Neural cell (in vitro differentiated cells): ENCODE data around the gene YBX2. TPM values are rescaled to one million over a fixed set of nuclear protein-coding genes. Genes with fewer than 3 reads are reported as not detected.
A peak's percentile ranks its signal among the peaks of the same experiment; 100 is the strongest.

Experiments
- H2AFZ ChIP-seq: fragments of 200-600, 300-800 bp; sonication (generic), shearing (Covaris generic); 2 replicates; pipeline ENCODE4 v1.6.0; 2014; ENCODE audit warnings: low read depth, mild to moderate bottlenecking, antibody characterized with exemption, low read length, moderate library complexity
- H3F3A ChIP-seq: fragments of 200-600 bp; shearing (Covaris generic); 2 replicates; pipeline ENCODE4 v1.6.1; 2016; ENCODE audit warnings: mild to moderate bottlenecking, moderate library complexity, mixed read lengths, antibody characterized with exemption, low read length; ENCODE audit not compliant: insufficient read depth, poor library complexity, severe bottlenecking
- H3K27ac ChIP-seq: fragments of 200-600, 300-800 bp; sonication (generic), shearing (Covaris generic); 2 replicates; pipeline ENCODE4 v1.5.1; 2014; ENCODE audit warnings: mild to moderate bottlenecking, low read length, moderate library complexity
- H3K27me3 ChIP-seq: fragments of 300-800, 200-600 bp; sonication (generic), shearing (Covaris generic); 2 replicates; pipeline ENCODE4 v1.6.0; 2014; ENCODE audit warnings: mild to moderate bottlenecking, low read depth, low read length, moderate library complexity; ENCODE audit not compliant: insufficient read depth
- H3K36me3 ChIP-seq: fragments of 300-800, 200-600 bp; sonication (generic), shearing (Covaris generic); 2 replicates; pipeline ENCODE4 v1.5.1; 2014; ENCODE audit warnings: mild to moderate bottlenecking, antibody characterized with exemption, low read length, moderate library complexity; ENCODE audit not compliant: insufficient read depth
- H3K4me2 ChIP-seq: fragments of 300-800, 200-600 bp; sonication (generic), shearing (Covaris generic); 2 replicates; pipeline ENCODE4 v1.6.0; 2014; ENCODE audit warnings: mild to moderate bottlenecking, low read length
- H3K4me3 ChIP-seq: fragments of 300-800, 200-600 bp; sonication (generic), shearing (Covaris generic); 2 replicates; pipeline ENCODE4 v1.5.1; 2014; ENCODE audit warnings: mild to moderate bottlenecking, low read length, moderate library complexity
- H3K79me2 ChIP-seq: fragments of 200-600 bp; shearing (Covaris generic); replicated peaks from 2 replicates; pipeline ENCODE4 v1.6.0; 2014; ENCODE audit warnings: mild to moderate bottlenecking, low read length, moderate library complexity; ENCODE audit not compliant: insufficient read depth
- H3K9ac ChIP-seq: fragments of 300-800, 200-600 bp; sonication (generic), shearing (Covaris generic); 2 replicates; pipeline ENCODE4 v1.6.1; 2016; ENCODE audit warnings: mild to moderate bottlenecking, low read length, mixed read lengths
- H3K9me2 ChIP-seq: fragments of 200-600 bp; shearing (Covaris generic); 2 replicates; pipeline ENCODE4 v1.6.1; 2016; ENCODE audit warnings: mild to moderate bottlenecking, low read length, mixed read lengths; ENCODE audit not compliant: insufficient read depth
- H3K9me3 ChIP-seq: fragments of 200-600, 300-800 bp; sonication (generic), shearing (Covaris generic); 2 replicates; pipeline ENCODE4 v1.6.1; 2016; ENCODE audit warnings: mild to moderate bottlenecking, mixed run types, low read length, moderate library complexity, mixed read lengths
- H4K20me1 ChIP-seq: fragments of 200-600 bp; shearing (Covaris generic); 2 replicates; pipeline ENCODE4 v1.6.1; 2016; ENCODE audit warnings: mild to moderate bottlenecking, mixed run types; ENCODE audit not compliant: insufficient read depth
- CTCF ChIP-seq: fragments of 450-650 bp; IDR thresholded peaks from 2 replicates; pipeline ENCODE4 v1.5.1; 2014; ENCODE audit warnings: antibody characterized with exemption, mild to moderate bottlenecking, moderate library complexity; ENCODE audit not compliant: poor library complexity, severe bottlenecking
- EP300 ChIP-seq: fragments of 450-650 bp; conservative IDR thresholded peaks from 2 replicates; pipeline ENCODE4 v1.6.1; 2014; ENCODE audit warnings: antibody characterized with exemption, mild to moderate bottlenecking, moderate library complexity; ENCODE audit not compliant: poor library complexity, severe bottlenecking
- EZH2 ChIP-seq: fragments of 200-600, 300-800 bp; shearing (Covaris generic), sonication (generic); IDR thresholded peaks from 2 replicates; pipeline ENCODE4 v1.6.1; 2014; ENCODE audit warnings: antibody characterized with exemption, low read length, borderline replicate concordance, mild to moderate bottlenecking; ENCODE audit not compliant: insufficient read depth, poor library complexity, severe bottlenecking
- MXI1 ChIP-seq: fragments of 450-650 bp; conservative IDR thresholded peaks from 2 replicates; pipeline ENCODE4 v1.6.1; 2014; ENCODE audit warnings: antibody characterized with exemption, mild to moderate bottlenecking; ENCODE audit not compliant: poor library complexity, severe bottlenecking
- POLR2AphosphoS5 ChIP-seq: IDR thresholded peaks from 2 replicates; pipeline ENCODE4 v1.6.1; 2012
- RAD21 ChIP-seq: fragments of 450-650 bp; conservative IDR thresholded peaks from 2 replicates; pipeline ENCODE4 v1.6.1; 2014; ENCODE audit warnings: antibody characterized with exemption, mild to moderate bottlenecking, moderate library complexity
- REST ChIP-seq: IDR thresholded peaks from 2 replicates; pipeline ENCODE4 v1.6.1; 2012; ENCODE audit warnings: borderline replicate concordance
- SMC3 ChIP-seq: fragments of 450-650 bp; conservative IDR thresholded peaks from 2 replicates; pipeline ENCODE4 v1.6.1; 2014; ENCODE audit warnings: antibody characterized with exemption, mild to moderate bottlenecking, moderate library complexity; ENCODE audit not compliant: poor library complexity
- TAF1 ChIP-seq: IDR thresholded peaks from 2 replicates; pipeline ENCODE4 v1.6.1; 2012; ENCODE audit warnings: low read depth
- polyA plus RNA-seq: library from polyadenylated mRNA; depleted of rRNA; stranded (reverse); fragments of >200 nt; gene quantifications from 2 replicates; pipeline ENCODE4 v1.2.3, GENCODE V29; 2014

Gene YBX2
- polyA plus RNA-seq, 1 donor from 2014 or later = 2.1 TPM

- Histone ChIP-seq H4K20me1 (no peaks in the 10 kb centered on the region), H3K27ac (peak overlapping the region; percentile 93), H3K79me2 (peaks cover 9% of the 10 kb centered on the region), H3K36me3 (no peaks in the 10 kb centered on the region), H3K9ac (peak overlapping the region; percentile 81), H2AFZ (no peak overlapping the region), H3K4me3 (peak overlapping the region; percentile 92), H3K9me3 (no peaks in the 10 kb centered on the region), H3K4me2 (peak overlapping the region; percentile 92), H3K27me3 (no peaks in the 10 kb centered on the region), H3K9me2 (no peaks in the 10 kb centered on the region), H3F3A (no peaks in the 10 kb centered on the region)
- TF ChIP-seq RAD21 (no peak), CTCF (no peak), TAF1 (no peak), EP300 (no peak), EZH2 (no peak), POLR2AphosphoS5 (no peak), MXI1 (no peak), REST (no peak), SMC3 (no peak)
Measured at GRCh38 chr17:7328009-7328408, 33.6 kb upstream of the YBX2 start.

GRCh38 chr17:7327501-7327900 lies 33.1 kb upstream of the YBX2 start:
- Histone ChIP-seq H3K27me3 (no peaks in the 10 kb centered on the region), H3K36me3 (no peaks in the 10 kb centered on the region), H3K9me3 (no peaks in the 10 kb centered on the region), H3K9ac (peak overlapping the region; percentile 81), H3K4me2 (no peak overlapping the region), H2AFZ (no peak overlapping the region), H3K27ac (no peak overlapping the region), H4K20me1 (no peaks in the 10 kb centered on the region), H3F3A (no peaks in the 10 kb centered on the region), H3K9me2 (no peaks in the 10 kb centered on the region), H3K4me3 (peak overlapping the region; percentile 92), H3K79me2 (peaks cover 9% of the 10 kb centered on the region)
- TF ChIP-seq SMC3 = no peak
- TF ChIP-seq MXI1 = no peak
- TF ChIP-seq TAF1 = no peak
- TF ChIP-seq CTCF = no peak
- TF ChIP-seq POLR2AphosphoS5 = no peak
- no peak for TF ChIP-seq EP300
